Suprapubic skin (tissue), 4 donors: ENCODE results near the gene SLC35A4. TPM values are rescaled to one million over a fixed set of nuclear protein-coding genes. Genes with fewer than 3 reads are reported as not detected.
"Not testable (repeated sequence)": the region's sequence is repeated elsewhere in the genome, so short reads cannot be mapped to it uniquely, and the experiment has no call there.

ENCODE experiments used
- DNase-seq, 2 donors: peaks; one replicate each; pipeline ENCODE4 v3.0.0-alpha.2; 2019; ENCODE audit warnings: low spot score in 2 of 2
- H3K27ac ChIP-seq: fragments of 200-600 bp; sonication (generic); one replicate; pipeline ENCODE4 v1.5.1; 2019
- H3K27me3 ChIP-seq: fragments of 200-600 bp; sonication (generic); one replicate; pipeline ENCODE4 v1.5.1; 2019
- H3K36me3 ChIP-seq: fragments of 200-600 bp; sonication (generic); one replicate; pipeline ENCODE4 v1.5.1; 2019
- H3K4me1 ChIP-seq: fragments of 200-600 bp; sonication (generic); one replicate; pipeline ENCODE4 v1.5.1; 2019
- H3K4me3 ChIP-seq: fragments of 200-600 bp; sonication (generic); one replicate; pipeline ENCODE4 v1.5.1; 2019; ENCODE audit warnings: mild to moderate bottlenecking
- H3K9me3 ChIP-seq: fragments of 200-600 bp; sonication (generic); one replicate; pipeline ENCODE4 v1.5.1; 2019
- CTCF ChIP-seq, 2 donors: fragments of 200-600 bp in 1 of 2; fragments of 450-650 bp in 1 of 2; sonication (generic) in 1 of 2; IDR thresholded peaks; one replicate each; pipeline ENCODE4 v1.5.1; 2016 to 2019; ENCODE audit warnings: antibody characterized with exemption in 2 of 2, mild to moderate bottlenecking in 1 of 2, moderate library complexity in 1 of 2
- EP300 ChIP-seq: sonication (generic); formaldehyde crosslinking; IDR thresholded peaks from one replicate; pipeline ENCODE4 v1.6.1; 2017; ENCODE audit warnings: antibody characterized with exemption
- POLR2A ChIP-seq, 2 donors: fragments of 450-650 bp; IDR thresholded peaks; one replicate each; pipeline ENCODE4 v1.6.1; 2017; ENCODE audit warnings: antibody characterized with exemption in 2 of 2, mild to moderate bottlenecking in 2 of 2, moderate library complexity in 2 of 2
- POLR2AphosphoS5 ChIP-seq, 3 donors: sonication (generic); formaldehyde crosslinking; IDR thresholded peaks; one replicate each; pipeline ENCODE4 v1.6.1; 2017; ENCODE audit warnings: antibody characterized with exemption in 3 of 3
- WGBS: methylation state at CpG from one replicate; pipeline ENCODE4 v1.1.5; 2018; 5-methylcytosine and 5-hydroxymethylcytosine counted together
- total RNA-seq, 4 donors: library from RNA; depleted of rRNA; stranded (reverse); fragments of >200 nt; gene quantifications; one replicate each; pipeline ENCODE4 v1.1.0, GENCODE V29; 2016

Gene SLC35A4
- total RNA-seq, 4 donors from 2014 or later, result 30.7 to 85.0 (median 63.1) TPM

GRCh38 chr5:140574165-140574564, 9.5 kb downstream of the SLC35A4 start:
- H3K4me1 ChIP-seq, result peaks cover 5% of the 10 kb centered on the region
- WGBS, result 56% methylated on average over 3 of the region's 3 CpGs
- no peaks in the 10 kb centered on the region for H3K27me3 ChIP-seq
- no peak overlapping the region for H3K27ac ChIP-seq
- H3K36me3 ChIP-seq, result peaks cover 8% of the 10 kb centered on the region
- H3K9me3 ChIP-seq, result no peaks in the 10 kb centered on the region
- no peak for TF ChIP-seq CTCF (IDR thresholded peaks at IDR 0.05)
- TF ChIP-seq EP300, result no peak
- no peak for TF ChIP-seq POLR2A (IDR thresholded peaks at IDR 0.05)
- no peak for TF ChIP-seq POLR2AphosphoS5 (IDR thresholded peaks at IDR 0.05)
- no peak for DNase-seq
- H3K4me3 ChIP-seq, result no peak overlapping the region

- H3K27me3 ChIP-seq, result no peaks in the 10 kb centered on the region
- no peak for TF ChIP-seq POLR2AphosphoS5 (IDR thresholded peaks at IDR 0.05)
- TF ChIP-seq CTCF (IDR thresholded peaks at IDR 0.05), result peak in 1 of 2 donors; percentile 27
- no peak overlapping the region for H3K27ac ChIP-seq
- peaks cover 2% of the 10 kb centered on the region for H3K36me3 ChIP-seq
- no peaks in the 10 kb centered on the region for H3K9me3 ChIP-seq
- DNase-seq, result no peak
- 89% methylated on average over 8 of the region's 8 CpGs for WGBS
- no peak overlapping the region for H3K4me3 ChIP-seq
- H3K4me1 ChIP-seq, result peaks cover 5% of the 10 kb centered on the region
Measured at GRCh38 chr5:140575309-140575708, 10.7 kb downstream of the SLC35A4 start.

GRCh38 chr5:140576776-140577201, 12.2 kb downstream of the SLC35A4 start:
- H3K27me3 ChIP-seq, result no peaks in the 10 kb centered on the region
- TF ChIP-seq POLR2AphosphoS5 (IDR thresholded peaks at IDR 0.05) (no peak), POLR2A (IDR thresholded peaks at IDR 0.05) (no peak), EP300 (no peak), CTCF (IDR thresholded peaks at IDR 0.05) (no peak)
- no peak for DNase-seq
- 62% methylated on average over 2 of the region's 2 CpGs for WGBS
- no peak overlapping the region for H3K27ac ChIP-seq
- no peak overlapping the region for H3K4me3 ChIP-seq
- no peaks in the 10 kb centered on the region for H3K36me3 ChIP-seq
- no peaks in the 10 kb centered on the region for H3K9me3 ChIP-seq
- no peaks in the 10 kb centered on the region for H3K4me1 ChIP-seq

- not testable (repeated sequence) for H3K9me3 ChIP-seq, H3K27me3 ChIP-seq, H3K4me1 ChIP-seq, H3K27ac ChIP-seq, H3K36me3 ChIP-seq, DNase-seq, H3K4me3 ChIP-seq
- WGBS, result 87% methylated on average over 6 of the region's 6 CpGs
Measured at GRCh38 chr5:140579188-140579747, 14.6 kb downstream of the SLC35A4 start.

GRCh38 chr5:140587495-140587894, 22.9 kb downstream of the SLC35A4 start:
- whole genome bisulfite sequencing, result 100% methylated on average over 1 of the region's 1 CpG
- Histone ChIP-seq H3K27ac (no peak overlapping the region), H3K9me3 (peaks cover 3% of the 10 kb centered on the region), H3K36me3 (no peaks in the 10 kb centered on the region), H3K27me3 (no peaks in the 10 kb centered on the region), H3K4me1 (peaks cover 16% of the 10 kb centered on the region), H3K4me3 (no peak overlapping the region)
- DNase-seq, result no peak
- TF ChIP-seq POLR2AphosphoS5 (IDR thresholded peaks at IDR 0.05), result no peak
- no peak for TF ChIP-seq CTCF (IDR thresholded peaks at IDR 0.05)
- TF ChIP-seq POLR2A (IDR thresholded peaks at IDR 0.05), result no peak
- no peak for TF ChIP-seq EP300
